GM19239 (cell line): Measurements from ENCODE around the gene GRAP2.

Experiments used
- DNase-seq: peaks from one replicate; pipeline ENCODE4 v3.0.0; 2011; ENCODE audit warnings: low spot score; ENCODE audit not compliant: insufficient read length
- FAIRE-seq: peaks from 2 replicates; lab custom pipeline; 2011; peaks lifted over from hg19 to GRCh38; lab: Jason Lieb, UNC

Gene GRAP2

DNA sequence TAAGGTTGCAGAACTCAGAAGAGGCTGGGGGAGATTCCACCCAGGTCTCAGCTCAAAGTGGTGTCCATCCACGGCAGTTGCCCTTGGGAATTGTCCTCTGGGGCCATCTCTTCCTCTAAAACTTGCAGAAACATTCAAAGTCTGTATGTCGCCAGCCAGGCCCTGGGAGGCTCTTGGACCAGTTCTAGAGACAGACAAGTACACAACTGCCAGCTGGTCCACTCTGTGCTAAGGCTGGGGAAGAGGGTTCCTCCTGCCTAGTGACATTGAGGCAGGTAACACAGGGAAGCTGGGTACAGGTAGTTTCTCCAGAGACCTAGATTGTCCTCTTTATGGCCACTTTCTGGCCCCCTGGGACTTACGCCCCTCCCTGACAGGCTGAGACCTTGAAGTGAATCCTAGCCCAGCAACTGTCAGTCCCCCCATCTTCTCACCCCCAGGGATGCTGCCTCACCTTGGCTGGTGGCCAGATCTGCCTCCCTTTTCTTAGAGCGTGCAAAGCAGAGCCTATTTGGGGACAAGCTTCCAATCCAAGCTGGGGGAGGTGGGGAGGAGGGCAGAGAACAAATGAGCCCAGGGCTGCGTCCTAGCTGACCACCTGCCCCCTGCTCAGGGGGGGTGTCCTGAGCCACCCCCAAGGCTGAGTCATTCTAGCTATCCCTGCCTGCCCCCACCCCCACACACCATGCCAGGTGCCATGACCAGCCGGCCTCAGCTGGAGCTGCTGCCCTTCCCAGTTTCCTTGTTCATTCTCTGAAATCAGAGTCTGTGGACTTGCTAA is 102.2 kb downstream of the GRAP2 start:
- no peak for FAIRE-seq
- no peak for DNase-seq

DNA sequence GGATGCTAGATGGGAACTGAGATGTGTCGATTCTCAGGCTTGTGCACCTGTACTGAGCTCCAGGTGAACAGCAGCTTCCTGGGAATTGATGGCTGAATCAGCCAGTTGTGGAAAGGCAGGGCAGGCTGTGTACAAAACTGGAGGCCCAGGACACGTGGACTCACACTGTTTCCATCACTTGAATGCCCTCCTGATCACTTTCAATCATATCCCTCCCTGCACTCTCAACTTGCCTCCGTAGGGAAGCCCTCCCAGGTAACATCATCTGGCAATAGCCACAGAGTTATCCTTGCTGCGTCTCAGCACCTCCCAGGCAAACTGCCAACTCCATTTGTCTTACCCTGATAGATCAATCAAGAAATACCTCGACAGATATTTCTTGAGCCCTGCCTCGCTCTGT is 104.0 kb downstream of the GRAP2 start:
- FAIRE-seq (no peak), DNase-seq (no peak)

DNA sequence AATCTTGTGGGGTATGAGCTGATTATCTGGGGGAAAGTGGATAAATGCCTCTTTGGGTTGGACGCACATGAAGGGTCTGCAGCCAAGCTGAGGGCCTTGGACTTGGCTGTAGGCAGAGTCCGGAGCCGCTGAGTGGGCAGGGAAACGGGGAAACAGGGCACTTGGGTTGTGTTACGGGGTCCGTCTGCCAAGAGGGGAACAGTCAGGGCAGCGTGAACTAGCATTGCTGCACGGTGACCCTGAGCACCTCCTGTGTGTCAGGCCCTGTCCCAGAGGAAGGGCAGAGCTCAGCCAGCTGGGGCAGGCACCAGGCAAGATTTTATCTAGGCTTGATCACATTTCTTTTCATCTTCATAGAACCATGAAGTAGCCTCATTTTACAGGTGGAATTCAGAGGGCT is 105.8 kb downstream of the GRAP2 start:
- no peak for FAIRE-seq
- DNase-seq = no peak

DNA sequence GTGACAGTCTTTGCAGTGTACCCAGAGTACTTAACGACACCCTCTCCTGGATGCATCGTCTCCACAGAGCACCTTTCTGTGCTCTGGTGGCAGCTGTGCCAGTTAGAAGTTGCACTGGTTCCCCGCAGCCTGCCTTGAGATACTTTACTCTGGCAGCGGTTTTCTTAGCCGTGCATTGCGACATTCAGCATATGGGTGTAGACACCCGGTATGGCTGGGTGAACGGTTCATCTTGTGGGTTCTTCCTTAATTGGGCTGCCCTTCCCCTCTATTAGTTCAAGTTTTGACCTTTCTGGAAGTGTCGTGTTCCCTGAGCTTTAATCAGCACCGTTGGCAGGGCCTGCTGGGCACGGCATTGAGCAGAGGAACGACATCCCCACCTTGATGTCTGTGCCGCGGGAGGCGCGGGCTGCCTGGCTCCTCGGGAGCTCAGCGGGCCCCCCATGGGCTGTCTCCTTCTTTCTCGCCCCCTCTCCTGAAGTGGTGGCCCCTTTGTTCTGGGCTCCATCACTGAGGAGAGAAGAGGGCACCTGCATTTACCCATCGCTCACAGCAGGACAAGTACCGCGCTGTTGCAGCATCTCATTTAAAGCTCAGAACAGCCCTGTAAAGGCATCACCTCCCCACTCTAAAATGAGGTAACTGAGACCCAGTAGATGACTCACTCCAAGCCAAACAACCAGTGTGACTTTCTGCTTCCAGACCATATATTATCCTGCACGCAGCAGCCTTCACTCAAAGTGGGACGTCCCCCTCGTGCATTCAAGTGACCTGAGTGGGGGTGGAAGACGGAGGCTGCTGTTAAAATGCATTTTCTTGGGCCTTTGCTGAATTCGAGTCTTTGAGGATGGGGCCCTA is 107.2 kb downstream of the GRAP2 start:
- no peak for FAIRE-seq
- DNase-seq = no peak

DNA sequence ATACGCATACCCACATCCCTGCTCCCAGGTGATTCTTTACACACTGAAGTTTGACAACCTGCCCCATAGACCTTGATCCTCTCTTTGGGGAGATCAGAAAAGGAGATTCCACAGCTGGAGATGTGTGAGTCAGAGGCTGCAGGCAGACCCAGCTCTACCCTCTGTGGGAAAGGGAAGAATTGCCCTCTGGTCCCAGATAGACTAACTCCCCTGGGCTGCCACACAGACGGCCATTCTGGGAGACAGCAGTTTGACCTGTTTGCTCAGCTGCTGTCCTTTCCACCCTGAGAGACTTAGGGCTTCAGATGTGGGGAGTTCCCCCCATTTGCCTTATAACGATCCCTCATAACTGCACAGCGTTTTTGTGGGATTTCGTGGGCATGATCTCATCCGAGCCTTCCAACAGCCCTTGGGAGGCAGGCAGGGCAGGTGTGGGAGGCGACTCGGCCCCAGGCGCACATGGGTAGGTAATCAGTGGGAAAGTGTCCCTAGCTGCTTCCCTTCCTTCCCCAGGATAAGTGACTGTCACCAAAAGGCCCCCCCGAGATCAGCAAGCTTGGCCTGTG is 107.9 kb downstream of the GRAP2 start:
- DNase-seq = no peak
- FAIRE-seq = no peak

DNA sequence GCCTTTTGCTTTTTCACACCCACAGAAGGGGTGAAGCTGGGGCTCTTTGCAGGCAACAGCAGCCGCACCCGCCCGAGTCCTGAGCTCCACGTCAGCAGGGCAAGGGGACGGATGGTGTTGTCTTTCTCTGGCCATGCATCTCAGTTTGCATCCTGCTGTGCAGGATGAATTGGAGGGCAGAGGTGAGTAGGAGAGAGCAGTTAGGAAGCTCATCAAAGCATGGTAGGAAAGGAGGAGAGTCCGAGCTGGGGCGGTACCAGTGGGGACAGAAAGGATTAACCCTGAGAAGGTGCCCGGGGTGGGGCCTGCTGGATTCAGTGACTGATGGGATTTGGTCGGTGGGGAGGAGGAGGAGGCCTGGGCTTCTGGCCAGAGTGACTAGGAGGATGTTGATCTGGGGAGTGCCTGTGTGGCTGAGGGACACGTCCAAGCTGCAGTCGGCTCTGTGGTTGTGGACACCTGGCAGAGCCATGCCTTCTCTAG is 108.4 kb downstream of the GRAP2 start:
- DNase-seq = no peak
- no peak for FAIRE-seq

DNA sequence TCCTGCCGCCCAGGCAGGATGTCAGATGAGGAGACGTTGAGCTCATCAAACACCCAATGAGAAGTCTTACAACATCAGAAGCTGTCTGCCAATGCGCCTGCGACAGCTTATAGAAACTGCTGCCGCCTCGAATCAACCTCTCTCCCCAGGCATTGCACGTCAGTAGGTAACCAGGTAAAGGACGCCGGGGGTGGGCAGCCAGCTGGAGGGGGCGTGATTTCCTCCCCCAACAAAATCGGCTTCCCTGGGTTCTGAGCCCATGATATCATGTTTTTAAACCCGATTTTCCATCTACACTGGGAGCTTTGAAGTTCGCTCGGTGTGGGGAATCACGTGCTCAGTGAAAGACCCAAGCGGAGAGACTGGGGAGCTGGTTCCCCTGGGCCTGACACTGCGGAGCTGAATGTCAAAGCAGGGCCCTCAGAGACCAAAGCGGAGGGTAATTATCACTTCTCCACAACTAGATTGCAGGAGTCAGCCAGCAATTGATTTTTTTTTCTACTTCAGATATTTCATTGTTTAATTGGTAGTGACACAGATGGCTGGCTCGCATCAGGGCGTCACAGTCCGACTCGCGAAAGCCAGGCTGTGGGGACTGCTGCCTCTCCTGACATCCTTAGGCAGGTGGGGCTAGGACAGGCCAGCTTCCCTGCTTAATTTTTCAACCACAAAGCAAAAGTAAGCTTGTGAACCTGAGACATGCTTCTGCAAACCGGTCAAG is 109.2 kb downstream of the GRAP2 start:
- FAIRE-seq = no peak
- DNase-seq = no peak

DNA sequence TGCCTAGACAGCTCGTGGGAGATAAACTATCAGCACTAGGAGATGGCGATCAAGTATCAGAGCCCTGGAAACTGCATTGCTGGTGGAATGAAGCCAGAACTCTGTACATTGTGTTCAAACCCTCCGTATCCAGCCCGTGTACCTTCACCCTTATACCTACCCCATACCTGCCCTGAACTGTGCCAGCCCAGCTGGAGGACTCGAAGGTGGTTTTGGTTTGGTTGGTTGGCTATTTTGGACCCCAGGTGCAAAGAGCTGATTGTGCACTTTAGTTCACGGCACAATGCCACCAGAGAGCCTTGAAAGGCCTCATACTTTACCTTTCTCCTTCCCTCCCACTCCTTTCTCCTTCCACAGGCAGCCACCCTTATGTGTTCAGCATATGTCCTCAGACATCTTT is 109.9 kb downstream of the GRAP2 start:
- FAIRE-seq (no peak), DNase-seq (no peak)

DNA sequence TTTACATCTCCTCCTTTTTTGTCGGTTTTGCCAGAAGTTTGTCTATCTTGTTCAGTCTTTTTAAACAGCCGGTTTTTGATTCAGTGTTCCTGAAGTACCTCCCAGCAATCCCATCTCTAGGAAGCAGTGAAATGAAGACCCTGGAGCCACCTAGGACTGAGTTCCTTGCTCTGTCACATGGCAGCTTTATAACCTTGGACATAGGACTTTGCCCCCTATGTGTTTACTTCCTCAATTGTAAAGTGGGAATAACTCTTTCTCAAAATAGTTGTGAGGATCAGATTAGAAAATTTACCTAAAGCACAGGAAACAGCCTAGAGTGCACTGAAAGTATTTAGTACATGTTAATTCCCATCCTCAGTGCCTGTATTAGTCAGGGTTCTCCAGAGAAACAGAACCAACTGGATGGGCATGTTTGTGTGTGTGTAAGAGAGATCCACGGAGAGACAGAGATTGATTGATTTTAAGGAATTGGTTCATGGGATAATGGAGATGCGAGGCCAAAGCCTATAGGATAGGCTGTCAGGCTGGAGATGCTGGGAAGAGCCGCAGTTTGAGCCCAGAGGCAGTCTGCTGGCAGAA is 113.9 kb downstream of the GRAP2 start:
- DNase-seq (no peak), FAIRE-seq (no peak)

DNA sequence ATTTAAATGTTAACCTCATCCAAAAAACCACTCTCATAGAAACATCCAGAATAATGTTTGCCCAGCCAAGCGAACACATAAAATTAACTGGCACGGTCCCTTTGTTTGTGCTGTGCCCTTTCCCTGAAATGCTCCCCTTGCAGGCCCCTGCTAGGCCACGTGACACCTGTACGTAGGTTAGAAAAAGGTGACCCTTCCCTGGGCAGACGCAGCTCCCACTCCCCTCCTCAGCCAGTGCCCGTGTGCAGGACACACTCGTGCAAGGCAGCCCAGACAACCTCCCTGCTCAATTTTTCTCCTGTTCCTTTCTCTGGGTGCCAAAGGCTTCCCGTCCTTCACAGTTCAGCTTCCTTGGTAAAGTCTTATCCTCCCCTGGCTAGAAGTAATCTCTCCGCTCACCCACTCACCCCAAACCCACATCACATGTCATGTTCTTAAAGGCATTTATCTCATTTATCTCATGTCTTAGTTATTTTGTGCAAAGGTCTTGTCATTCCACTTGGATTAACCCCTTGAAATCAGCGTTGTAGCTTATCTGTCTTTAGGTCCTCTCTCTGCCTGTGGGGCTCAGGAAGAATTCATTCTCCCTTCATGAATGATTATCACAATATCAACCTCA is 114.6 kb downstream of the GRAP2 start:
- FAIRE-seq = no peak
- DNase-seq = no peak

DNA sequence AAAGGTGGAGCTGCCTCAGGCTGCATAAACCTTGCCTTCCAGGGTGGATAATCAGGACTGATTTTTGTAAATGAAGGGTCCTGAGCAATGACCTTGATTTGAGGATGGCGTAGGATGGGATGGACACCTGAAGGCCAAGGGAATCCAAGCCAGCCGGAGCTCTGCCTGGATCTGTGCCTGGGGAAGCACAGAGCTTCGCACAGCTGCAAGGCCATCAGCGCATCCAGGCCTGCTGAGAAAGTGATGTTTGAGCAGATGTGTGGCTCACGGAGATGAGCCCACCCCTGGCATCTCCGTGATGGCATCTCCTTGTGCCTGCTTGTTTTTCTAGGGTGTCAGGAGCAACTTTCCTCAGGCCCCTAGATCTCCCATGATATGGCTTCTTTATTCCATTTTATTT is 117.2 kb downstream of the GRAP2 start:
- DNase-seq (no peak), FAIRE-seq (no peak)

DNA sequence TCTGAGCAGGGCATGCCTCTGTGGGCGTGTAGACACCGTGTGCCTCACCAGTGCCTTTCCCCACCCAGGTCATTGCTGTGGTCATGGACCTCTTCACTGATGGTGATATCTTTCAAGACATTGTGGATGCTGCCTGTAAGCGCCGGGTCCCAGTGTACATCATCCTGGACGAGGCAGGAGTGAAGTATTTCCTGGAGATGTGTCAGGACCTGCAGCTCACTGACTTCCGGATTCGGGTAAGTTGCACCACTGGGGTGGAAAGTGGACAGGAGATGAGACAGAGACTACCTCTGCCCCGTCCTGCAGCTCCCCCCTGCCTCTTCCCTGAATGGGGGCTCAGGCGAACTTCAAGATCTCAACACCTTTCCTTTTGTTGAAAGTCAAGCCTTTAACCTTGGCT is 118.2 kb downstream of the GRAP2 start:
- no peak for FAIRE-seq
- DNase-seq = no peak

DNA sequence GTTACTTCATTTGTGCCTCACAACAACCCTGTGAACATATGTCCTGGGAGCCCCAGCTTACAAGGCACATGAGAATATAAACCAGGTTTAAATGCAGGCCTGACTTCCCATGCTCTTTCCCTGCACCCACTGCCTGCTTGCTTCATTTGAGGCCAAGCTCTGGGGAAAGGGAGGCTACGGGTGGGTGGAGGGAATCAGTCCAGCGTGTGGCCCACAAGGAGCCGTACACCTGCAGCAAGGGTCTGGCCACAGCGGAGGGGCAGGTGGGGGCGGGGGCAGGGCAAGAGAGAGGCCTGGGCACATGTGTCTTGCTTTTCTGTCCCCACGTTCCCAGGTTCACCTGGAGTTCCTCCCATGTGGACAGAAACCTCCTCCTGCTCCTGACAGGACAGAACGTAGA is 120.1 kb downstream of the GRAP2 start:
- DNase-seq (no peak), FAIRE-seq (no peak)

DNA sequence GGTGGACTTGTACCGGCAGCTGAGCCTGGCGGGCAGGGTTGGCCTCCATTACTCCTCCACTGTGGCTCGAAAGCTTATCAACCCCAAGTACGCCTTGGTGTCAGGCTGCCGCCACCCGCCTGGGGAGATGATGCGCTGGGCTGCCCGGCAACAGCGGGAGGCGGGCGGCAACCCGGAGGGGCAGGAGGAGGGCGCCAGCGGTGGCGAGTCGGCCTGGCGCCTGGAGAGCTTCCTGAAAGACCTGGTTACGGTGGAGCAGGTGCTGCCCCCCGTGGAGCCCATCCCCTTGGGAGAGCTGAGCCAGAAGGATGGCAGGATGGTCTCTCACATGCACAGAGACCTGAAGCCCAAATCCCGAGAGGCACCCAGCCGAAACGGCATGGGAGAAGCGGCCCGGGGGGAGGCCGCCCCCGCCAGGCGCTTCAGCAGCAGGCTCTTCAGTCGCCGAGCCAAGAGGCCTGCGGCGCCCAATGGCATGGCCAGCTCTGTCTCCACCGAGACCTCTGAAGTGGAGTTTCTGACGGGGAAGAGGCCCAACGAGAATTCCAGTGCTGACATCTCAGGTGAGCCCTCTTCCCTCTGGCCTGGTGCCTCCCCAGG is 120.6 kb downstream of the GRAP2 start:
- no peak for FAIRE-seq
- DNase-seq = no peak

DNA sequence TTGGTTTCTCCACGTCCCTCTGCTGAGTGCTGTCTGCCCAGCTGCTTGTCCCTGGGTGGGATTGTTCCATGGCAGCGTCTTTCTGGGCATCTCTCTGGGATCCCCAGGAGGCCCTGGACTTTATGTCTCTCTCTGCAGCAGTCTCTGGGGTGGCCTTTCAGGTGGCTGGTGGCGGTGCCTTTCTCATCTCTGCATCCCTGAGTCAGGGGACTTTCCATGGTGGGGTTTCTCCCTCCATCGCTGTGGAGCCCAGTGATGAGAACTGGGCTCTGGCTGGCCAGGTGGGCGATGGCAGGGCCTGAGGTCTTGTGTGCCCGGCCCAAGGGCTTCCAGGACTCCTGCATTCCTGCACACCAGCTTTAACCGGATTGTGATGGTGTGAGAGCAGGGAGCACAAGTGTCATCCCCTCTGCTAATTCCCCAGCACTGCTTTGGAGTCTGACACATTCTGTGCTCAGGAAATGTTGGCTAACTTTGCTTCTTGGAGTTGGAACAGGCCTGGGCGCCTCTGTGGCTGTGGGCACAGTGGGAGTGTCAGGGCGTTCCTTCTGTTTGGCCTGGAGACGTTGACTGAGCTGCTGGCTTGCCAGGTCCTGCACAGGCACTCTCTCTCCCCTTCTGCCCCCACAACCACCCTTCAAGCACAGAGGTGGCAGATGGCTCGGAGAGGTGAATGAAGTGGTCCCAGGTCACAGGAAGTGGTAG is 121.8 kb downstream of the GRAP2 start:
- DNase-seq = no peak
- no peak for FAIRE-seq
